IMR-90 (cell line): ENCODE measurements around the gene SNX32.

Experiments
- CEBPB ChIP-seq: IDR thresholded peaks from 2 replicates; pipeline ENCODE4 v1.6.1; 2012; ENCODE audit warnings: low read depth, low read length, improper control_type of control experiment
- CHD1 ChIP-seq: IDR thresholded peaks from 2 replicates; pipeline ENCODE4 v1.6.1; 2012; ENCODE audit warnings: low read depth, low read length, improper control_type of control experiment
- MAFK ChIP-seq: IDR thresholded peaks from 2 replicates; pipeline ENCODE4 v1.6.1; 2012; ENCODE audit warnings: low read depth, low read length, improper control_type of control experiment
- POLR2A ChIP-seq: IDR thresholded peaks from 2 replicates; pipeline ENCODE4 v1.6.1; 2012; ENCODE audit warnings: mild to moderate bottlenecking, low read depth, low read length
- RAD21 ChIP-seq: IDR thresholded peaks from 2 replicates; pipeline ENCODE4 v1.6.1; 2012; ENCODE audit warnings: low read length, improper control_type of control experiment
- RFX5 ChIP-seq: IDR thresholded peaks from 2 replicates; pipeline ENCODE4 v1.8.0; 2012; ENCODE audit warnings: low read depth, mild to moderate bottlenecking, low read length, moderate library complexity
- SMC3 ChIP-seq: fragments of 150-350 bp; IDR thresholded peaks from 2 replicates; pipeline ENCODE4 v1.6.1; 2016; ENCODE audit warnings: low read depth, mild to moderate bottlenecking, antibody characterized with exemption, low read length, moderate library complexity
- TF ChIP-seq, protein P1 (sequence below): conservative IDR thresholded peaks from 2 replicates; pipeline ENCODE4 v1.5.1; 2012; ENCODE audit warnings: mild to moderate bottlenecking, low read depth, low read length, improper control_type of control experiment

GRCh38 chr11:65834202-65834601, 439 bp downstream of the SNX32 start:
- no peak for TF ChIP-seq POLR2A
- TF ChIP-seq, protein P1, sequence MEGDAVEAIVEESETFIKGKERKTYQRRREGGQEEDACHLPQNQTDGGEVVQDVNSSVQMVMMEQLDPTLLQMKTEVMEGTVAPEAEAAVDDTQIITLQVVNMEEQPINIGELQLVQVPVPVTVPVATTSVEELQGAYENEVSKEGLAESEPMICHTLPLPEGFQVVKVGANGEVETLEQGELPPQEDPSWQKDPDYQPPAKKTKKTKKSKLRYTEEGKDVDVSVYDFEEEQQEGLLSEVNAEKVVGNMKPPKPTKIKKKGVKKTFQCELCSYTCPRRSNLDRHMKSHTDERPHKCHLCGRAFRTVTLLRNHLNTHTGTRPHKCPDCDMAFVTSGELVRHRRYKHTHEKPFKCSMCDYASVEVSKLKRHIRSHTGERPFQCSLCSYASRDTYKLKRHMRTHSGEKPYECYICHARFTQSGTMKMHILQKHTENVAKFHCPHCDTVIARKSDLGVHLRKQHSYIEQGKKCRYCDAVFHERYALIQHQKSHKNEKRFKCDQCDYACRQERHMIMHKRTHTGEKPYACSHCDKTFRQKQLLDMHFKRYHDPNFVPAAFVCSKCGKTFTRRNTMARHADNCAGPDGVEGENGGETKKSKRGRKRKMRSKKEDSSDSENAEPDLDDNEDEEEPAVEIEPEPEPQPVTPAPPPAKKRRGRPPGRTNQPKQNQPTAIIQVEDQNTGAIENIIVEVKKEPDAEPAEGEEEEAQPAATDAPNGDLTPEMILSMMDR: no peak
- no peak for TF ChIP-seq CEBPB
- no peak for TF ChIP-seq CHD1
- no peak for TF ChIP-seq SMC3
- TF ChIP-seq RAD21: no peak
- TF ChIP-seq RFX5: no peak
- TF ChIP-seq MAFK: no peak
